ENCODE results near the gene GLMP. TPM values are rescaled to one million over a fixed set of nuclear protein-coding genes. Genes with fewer than 3 reads are reported as not detected.

Gene GLMP
- total RNA-seq, 1 donor from 2014 or later, result 43.6 TPM

GRCh38 chr1:156281693-156282478 lies 13.6 kb downstream of the GLMP start:
- peak; percentile 26 for DNase-seq (ENCODE audit: low read depth)

GRCh38 chr1:156281281-156281680 lies 14.2 kb downstream of the GLMP start:
- FAIRE-seq, result no peak
- H2AFZ ChIP-seq (ENCODE audit: low read depth, low read length), result no peak overlapping the region

More at GRCh38 chr1:156281693-156282478, 13.6 kb downstream of the GLMP start:
- no peak overlapping the region for H2AFZ ChIP-seq (ENCODE audit: low read depth, low read length)
- H3K9me3 ChIP-seq (ENCODE audit: insufficient read depth, low read depth, low read length), result no peaks in the 10 kb centered on the region
- H3K27ac ChIP-seq (ENCODE audit: low read depth, low read length), result peak overlapping the region; percentile 80
- H3K27me3 Mint-ChIP-seq (ENCODE audit: low read depth, unreplicated experiment), result no peaks in the 10 kb centered on the region
- TF ChIP-seq, protein P1, sequence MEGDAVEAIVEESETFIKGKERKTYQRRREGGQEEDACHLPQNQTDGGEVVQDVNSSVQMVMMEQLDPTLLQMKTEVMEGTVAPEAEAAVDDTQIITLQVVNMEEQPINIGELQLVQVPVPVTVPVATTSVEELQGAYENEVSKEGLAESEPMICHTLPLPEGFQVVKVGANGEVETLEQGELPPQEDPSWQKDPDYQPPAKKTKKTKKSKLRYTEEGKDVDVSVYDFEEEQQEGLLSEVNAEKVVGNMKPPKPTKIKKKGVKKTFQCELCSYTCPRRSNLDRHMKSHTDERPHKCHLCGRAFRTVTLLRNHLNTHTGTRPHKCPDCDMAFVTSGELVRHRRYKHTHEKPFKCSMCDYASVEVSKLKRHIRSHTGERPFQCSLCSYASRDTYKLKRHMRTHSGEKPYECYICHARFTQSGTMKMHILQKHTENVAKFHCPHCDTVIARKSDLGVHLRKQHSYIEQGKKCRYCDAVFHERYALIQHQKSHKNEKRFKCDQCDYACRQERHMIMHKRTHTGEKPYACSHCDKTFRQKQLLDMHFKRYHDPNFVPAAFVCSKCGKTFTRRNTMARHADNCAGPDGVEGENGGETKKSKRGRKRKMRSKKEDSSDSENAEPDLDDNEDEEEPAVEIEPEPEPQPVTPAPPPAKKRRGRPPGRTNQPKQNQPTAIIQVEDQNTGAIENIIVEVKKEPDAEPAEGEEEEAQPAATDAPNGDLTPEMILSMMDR (IDR thresholded peaks at IDR 0.05; ENCODE audit: insufficient read depth, low read depth, low read length), result no peak
- TF ChIP-seq EZH2 (IDR thresholded peaks at IDR 0.05; ENCODE audit: insufficient read depth, low read length), result no peak
- no peaks in the 10 kb centered on the region for H3K27me3 ChIP-seq (ENCODE audit: insufficient read depth, low read length)
- peak overlapping the region; percentile 94 for H3K4me3 Mint-ChIP-seq (ENCODE audit: unreplicated experiment)
- H3K4me1 ChIP-seq (ENCODE audit: insufficient read depth, low read length), result peaks cover 17% of the 10 kb centered on the region
- H3K4me2 ChIP-seq (ENCODE audit: low read length), result peak overlapping the region; percentile 97
- peak overlapping the region; percentile 87 for H3K4me3 ChIP-seq (ENCODE audit: insufficient read depth, low read depth, low read length)
- peaks cover 47% of the 10 kb centered on the region for H4K20me1 ChIP-seq (ENCODE audit: insufficient read depth, low read length)
- peaks cover 17% of the 10 kb centered on the region for H3K4me1 Mint-ChIP-seq (ENCODE audit: low read depth, unreplicated experiment)
- peaks cover 57% of the 10 kb centered on the region for H3K79me2 ChIP-seq (ENCODE audit: insufficient read depth, low read length)
- H3K9me3 Mint-ChIP-seq (ENCODE audit: unreplicated experiment), result no peaks in the 10 kb centered on the region
- H3K9ac ChIP-seq (ENCODE audit: low read length), result peak overlapping the region; percentile 96
- peaks cover 9% of the 10 kb centered on the region for H3K36me3 Mint-ChIP-seq (ENCODE audit: low read depth, unreplicated experiment)
- no peak for FAIRE-seq
- H3K36me3 ChIP-seq (ENCODE audit: insufficient read depth, low read length), result peaks cover 16% of the 10 kb centered on the region
- peak overlapping the region; percentile 77 for H3K27ac Mint-ChIP-seq (ENCODE audit: unreplicated experiment)

More at GRCh38 chr1:156281281-156281680, 14.2 kb downstream of the GLMP start:
- peaks cover 17% of the 10 kb centered on the region for H3K4me1 ChIP-seq (ENCODE audit: insufficient read depth, low read length)
- peaks cover 47% of the 10 kb centered on the region for H4K20me1 ChIP-seq (ENCODE audit: insufficient read depth, low read length)
- peaks cover 22% of the 10 kb centered on the region for H3K36me3 ChIP-seq (ENCODE audit: insufficient read depth, low read length)
- Mint-ChIP-seq H3K36me3 (ENCODE audit: low read depth, unreplicated experiment) (peaks cover 14% of the 10 kb centered on the region), H3K27me3 (ENCODE audit: low read depth, unreplicated experiment) (no peaks in the 10 kb centered on the region), H3K9me3 (ENCODE audit: unreplicated experiment) (no peaks in the 10 kb centered on the region), H3K27ac (ENCODE audit: unreplicated experiment) (no peak overlapping the region), H3K4me1 (ENCODE audit: low read depth, unreplicated experiment) (peaks cover 17% of the 10 kb centered on the region), H3K4me3 (ENCODE audit: unreplicated experiment) (peak overlapping the region; percentile 94)
- H3K79me2 ChIP-seq (ENCODE audit: insufficient read depth, low read length), result peaks cover 59% of the 10 kb centered on the region
- H3K9me3 ChIP-seq (ENCODE audit: insufficient read depth, low read depth, low read length), result no peaks in the 10 kb centered on the region
- H3K27me3 ChIP-seq (ENCODE audit: insufficient read depth, low read length), result no peaks in the 10 kb centered on the region
- H3K4me3 ChIP-seq (ENCODE audit: insufficient read depth, low read depth, low read length), result peak overlapping the region; percentile 87
- peak overlapping the region; percentile 96 for H3K9ac ChIP-seq (ENCODE audit: low read length)
- H3K4me2 ChIP-seq (ENCODE audit: low read length), result peak overlapping the region; percentile 97
- H3K27ac ChIP-seq (ENCODE audit: low read depth, low read length), result peak overlapping the region; percentile 80
- TF ChIP-seq EZH2 (IDR thresholded peaks at IDR 0.05; ENCODE audit: insufficient read depth, low read length), result no peak
- TF ChIP-seq, protein P1 (IDR thresholded peaks at IDR 0.05; ENCODE audit: insufficient read depth, low read depth, low read length), result no peak
- peak; percentile 34 for DNase-seq (ENCODE audit: low read depth)

Measured in astrocyte (in vitro differentiated cells and primary cell).